Measurements from ENCODE around the gene TCF7L2.

The TCF7L2 gene

DNA sequence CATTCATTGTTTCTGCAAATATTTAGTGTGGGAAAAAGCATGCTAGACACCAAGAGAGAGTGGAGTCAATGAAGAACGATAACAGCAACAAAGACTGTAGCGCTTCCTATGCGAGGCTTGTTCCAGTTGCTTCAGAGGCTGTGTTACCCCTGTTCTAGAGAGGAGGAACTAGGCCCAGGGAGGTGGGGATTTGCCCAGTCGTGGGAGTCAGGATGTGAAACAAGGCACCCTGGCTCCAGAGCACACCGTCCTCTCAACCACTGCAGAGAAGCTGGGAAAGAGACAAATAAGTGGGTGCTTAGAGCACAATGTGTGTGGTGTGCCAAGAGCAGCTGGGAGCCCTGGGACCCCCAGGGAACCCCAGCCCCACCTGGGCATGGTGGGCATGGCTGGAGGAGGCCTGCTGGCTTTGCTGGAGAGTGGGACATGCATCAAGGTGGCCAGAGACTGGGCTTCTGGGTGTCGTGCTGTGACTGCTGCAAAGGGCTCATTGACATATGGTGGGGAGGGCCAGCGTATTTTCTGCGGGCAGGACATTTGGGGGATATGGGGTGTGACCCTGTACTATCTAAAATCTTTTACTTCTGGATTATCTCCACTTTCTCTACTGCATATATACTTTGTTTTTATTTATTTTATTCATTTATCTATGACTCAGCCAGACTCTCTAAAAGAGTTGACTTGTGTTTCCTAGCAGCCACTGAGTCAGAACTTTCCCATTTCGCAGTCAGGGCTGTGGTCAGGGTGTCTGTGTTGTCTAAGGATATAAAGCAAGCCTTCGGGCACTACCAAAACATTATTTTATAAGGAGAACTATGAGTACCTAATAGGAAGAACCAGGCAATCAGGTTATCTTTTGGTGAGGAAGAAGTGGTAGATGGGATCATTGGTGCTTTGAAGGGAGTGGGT, 95.4 kb downstream of the TCF7L2 start:
- Histone ChIP-seq H3K4me3 (replicated peaks; ENCODE audit: low read depth, low read length) (no peak overlapping the region), H3K36me3 (ENCODE audit: control insufficient read depth, insufficient read depth, low read length) (no peaks in the 10 kb centered on the region), H3K27me3 (replicated peaks; ENCODE audit: control insufficient read depth, insufficient read depth, low read length) (no peaks in the 10 kb centered on the region; the same call in none of the 2 replicates)
- no peak for DNase-seq (ENCODE audit: extremely low read depth, insufficient read length)
- TF ChIP-seq, protein P1, sequence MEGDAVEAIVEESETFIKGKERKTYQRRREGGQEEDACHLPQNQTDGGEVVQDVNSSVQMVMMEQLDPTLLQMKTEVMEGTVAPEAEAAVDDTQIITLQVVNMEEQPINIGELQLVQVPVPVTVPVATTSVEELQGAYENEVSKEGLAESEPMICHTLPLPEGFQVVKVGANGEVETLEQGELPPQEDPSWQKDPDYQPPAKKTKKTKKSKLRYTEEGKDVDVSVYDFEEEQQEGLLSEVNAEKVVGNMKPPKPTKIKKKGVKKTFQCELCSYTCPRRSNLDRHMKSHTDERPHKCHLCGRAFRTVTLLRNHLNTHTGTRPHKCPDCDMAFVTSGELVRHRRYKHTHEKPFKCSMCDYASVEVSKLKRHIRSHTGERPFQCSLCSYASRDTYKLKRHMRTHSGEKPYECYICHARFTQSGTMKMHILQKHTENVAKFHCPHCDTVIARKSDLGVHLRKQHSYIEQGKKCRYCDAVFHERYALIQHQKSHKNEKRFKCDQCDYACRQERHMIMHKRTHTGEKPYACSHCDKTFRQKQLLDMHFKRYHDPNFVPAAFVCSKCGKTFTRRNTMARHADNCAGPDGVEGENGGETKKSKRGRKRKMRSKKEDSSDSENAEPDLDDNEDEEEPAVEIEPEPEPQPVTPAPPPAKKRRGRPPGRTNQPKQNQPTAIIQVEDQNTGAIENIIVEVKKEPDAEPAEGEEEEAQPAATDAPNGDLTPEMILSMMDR (IDR thresholded peaks at IDR 0.05; ENCODE audit: insufficient read depth, low read length, poor library complexity, severe bottlenecking) = no peak

DNA sequence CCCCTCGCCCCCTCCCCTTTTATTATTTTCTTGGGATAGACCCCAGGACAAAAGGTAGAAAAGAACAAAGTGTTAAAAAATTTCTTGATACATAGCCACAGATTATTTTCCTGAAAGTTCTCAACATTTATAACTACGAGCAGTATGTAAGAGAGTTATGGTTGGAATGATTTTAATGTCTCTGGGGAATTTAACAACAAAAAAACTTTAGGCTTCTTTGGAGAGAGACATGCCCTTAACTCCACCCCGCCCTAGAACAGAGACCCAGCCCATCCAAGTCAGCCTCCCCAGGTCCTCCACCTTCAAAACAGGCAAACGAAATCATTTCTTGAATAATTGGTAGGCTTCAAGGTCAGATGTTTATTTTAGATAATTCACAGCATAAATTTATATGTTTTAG, 97.1 kb downstream of the TCF7L2 start:
- Histone ChIP-seq H3K27me3 (replicated peaks; ENCODE audit: control insufficient read depth, insufficient read depth, low read length) (no peaks in the 10 kb centered on the region; the same call in none of the 2 replicates), H3K4me3 (replicated peaks; ENCODE audit: low read depth, low read length) (no peak overlapping the region), H3K36me3 (ENCODE audit: control insufficient read depth, insufficient read depth, low read length) (no peaks in the 10 kb centered on the region)
- TF ChIP-seq, protein P1 (IDR thresholded peaks at IDR 0.05; ENCODE audit: insufficient read depth, low read length, poor library complexity, severe bottlenecking) = no peak
- DNase-seq (ENCODE audit: extremely low read depth, insufficient read length) = no peak

DNA sequence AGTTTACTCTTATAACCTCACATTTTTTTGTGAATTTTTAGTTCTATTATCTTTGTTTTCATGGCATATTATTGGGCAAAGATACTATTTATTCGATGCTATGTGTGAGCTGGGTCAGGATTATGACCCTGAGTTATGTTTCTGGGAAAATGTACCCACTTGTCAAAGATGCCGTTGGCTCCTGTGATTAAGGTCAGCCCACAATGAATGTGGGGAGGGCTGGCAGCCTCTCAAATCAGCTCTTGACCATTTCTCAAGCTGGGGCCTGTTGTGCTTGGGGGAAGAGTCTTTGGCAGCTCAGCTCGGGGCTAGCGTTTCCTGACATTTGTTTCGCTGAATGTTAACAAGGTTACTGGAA, 97.5 kb downstream of the TCF7L2 start:
- no peaks in the 10 kb centered on the region for H3K36me3 ChIP-seq (ENCODE audit: control insufficient read depth, insufficient read depth, low read length)
- no peak for DNase-seq (ENCODE audit: extremely low read depth, insufficient read length)
- TF ChIP-seq, protein P1 (IDR thresholded peaks at IDR 0.05; ENCODE audit: insufficient read depth, low read length, poor library complexity, severe bottlenecking) = no peak
- no peaks in the 10 kb centered on the region; the same call in none of the 2 replicates for H3K27me3 ChIP-seq (replicated peaks; ENCODE audit: control insufficient read depth, insufficient read depth, low read length)
- no peak overlapping the region for H3K4me3 ChIP-seq (replicated peaks; ENCODE audit: low read depth, low read length)

DNA sequence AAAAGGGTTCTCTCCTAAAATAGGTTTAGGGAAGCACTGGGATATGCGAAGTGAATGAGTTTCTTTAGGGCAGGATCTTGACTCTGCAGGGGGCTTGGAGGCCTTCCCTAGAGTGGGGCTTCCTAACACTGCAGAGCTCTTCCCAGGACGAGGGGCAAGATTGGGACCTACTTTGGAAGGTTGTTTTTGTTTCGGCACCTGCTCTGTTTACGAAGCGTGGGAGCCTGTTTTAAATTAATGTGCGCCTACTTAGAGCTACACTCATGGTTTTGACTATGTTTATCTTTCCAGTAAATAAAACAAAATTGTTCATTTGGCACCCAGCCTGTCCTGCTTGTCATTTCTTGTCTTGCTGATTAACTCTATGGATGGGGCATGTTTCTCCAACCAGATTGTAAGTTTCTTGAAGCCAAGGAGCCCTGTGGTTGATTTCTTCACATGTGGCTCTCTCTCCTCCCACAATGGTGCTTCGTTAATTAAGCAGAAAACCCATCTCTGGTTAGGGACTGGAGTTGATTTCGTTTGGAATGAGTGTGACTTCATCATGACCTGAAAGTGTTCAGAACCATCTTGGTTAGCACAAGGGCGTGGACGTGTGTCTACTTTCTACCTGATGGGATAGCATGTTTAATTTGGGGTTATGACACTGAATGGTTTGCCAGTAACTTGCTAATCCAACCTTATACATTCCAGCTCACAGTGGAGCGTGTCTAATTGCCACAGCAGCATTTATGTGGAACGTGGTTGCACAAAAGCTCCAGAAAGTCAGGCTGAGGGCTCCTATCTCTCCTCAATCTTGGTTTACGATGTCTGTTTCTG, 98.1 kb downstream of the TCF7L2 start:
- Histone ChIP-seq H3K27me3 (replicated peaks; ENCODE audit: control insufficient read depth, insufficient read depth, low read length) (no peaks in the 10 kb centered on the region; the same call in none of the 2 replicates), H3K36me3 (ENCODE audit: control insufficient read depth, insufficient read depth, low read length) (no peaks in the 10 kb centered on the region), H3K4me3 (replicated peaks; ENCODE audit: low read depth, low read length) (no peak overlapping the region)
- no peak for DNase-seq (ENCODE audit: extremely low read depth, insufficient read length)
- TF ChIP-seq, protein P1 (IDR thresholded peaks at IDR 0.05; ENCODE audit: insufficient read depth, low read length, poor library complexity, severe bottlenecking) = no peak

DNA sequence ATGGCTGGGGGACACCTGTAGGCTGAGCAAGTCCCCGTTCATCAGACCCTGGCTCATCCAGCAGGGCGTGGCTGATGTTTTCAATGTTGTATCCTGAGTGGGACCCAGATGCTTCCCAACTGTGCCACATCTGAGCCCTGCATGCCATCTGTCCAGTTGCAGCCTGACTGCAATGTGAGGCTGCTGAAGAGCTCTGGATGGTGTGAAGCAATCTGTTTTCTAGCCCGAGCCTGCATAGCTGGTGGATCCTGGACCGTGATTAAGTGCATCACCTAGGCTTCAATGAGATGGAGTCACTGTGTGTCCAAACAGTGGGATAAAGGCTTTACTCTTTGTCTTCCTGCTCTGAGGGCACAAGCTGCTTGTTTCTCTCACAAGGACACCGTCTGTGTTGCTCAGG, 99.8 kb downstream of the TCF7L2 start:
- H3K4me3 ChIP-seq (replicated peaks; ENCODE audit: low read depth, low read length) = no peak overlapping the region
- no peaks in the 10 kb centered on the region for H3K36me3 ChIP-seq (ENCODE audit: control insufficient read depth, insufficient read depth, low read length)
- no peak for DNase-seq (ENCODE audit: extremely low read depth, insufficient read length)
- H3K27me3 ChIP-seq (replicated peaks; ENCODE audit: control insufficient read depth, insufficient read depth, low read length) = no peaks in the 10 kb centered on the region; the same call in none of the 2 replicates
- TF ChIP-seq, protein P1 (IDR thresholded peaks at IDR 0.05; ENCODE audit: insufficient read depth, low read length, poor library complexity, severe bottlenecking) = no peak
